Neural cell (in vitro differentiated cells): ENCODE data around the gene RBSN. TPM values are rescaled to one million over a fixed set of nuclear protein-coding genes. Genes with fewer than 3 reads are reported as not detected.

Source experiments
- H2AFZ ChIP-seq: fragments of 200-600, 300-800 bp; sonication (generic), shearing (Covaris generic); 2 replicates; pipeline ENCODE4 v1.6.0; 2014; ENCODE audit warnings: low read depth, mild to moderate bottlenecking, antibody characterized with exemption, low read length, moderate library complexity
- H3F3A ChIP-seq: fragments of 200-600 bp; shearing (Covaris generic); 2 replicates; pipeline ENCODE4 v1.6.1; 2016; ENCODE audit warnings: mild to moderate bottlenecking, moderate library complexity, mixed read lengths, antibody characterized with exemption, low read length; ENCODE audit not compliant: insufficient read depth, poor library complexity, severe bottlenecking
- H3K27ac ChIP-seq: fragments of 200-600, 300-800 bp; sonication (generic), shearing (Covaris generic); 2 replicates; pipeline ENCODE4 v1.5.1; 2014; ENCODE audit warnings: mild to moderate bottlenecking, low read length, moderate library complexity
- H3K27me3 ChIP-seq: fragments of 300-800, 200-600 bp; sonication (generic), shearing (Covaris generic); 2 replicates; pipeline ENCODE4 v1.6.0; 2014; ENCODE audit warnings: mild to moderate bottlenecking, low read depth, low read length, moderate library complexity; ENCODE audit not compliant: insufficient read depth
- H3K36me3 ChIP-seq: fragments of 300-800, 200-600 bp; sonication (generic), shearing (Covaris generic); 2 replicates; pipeline ENCODE4 v1.5.1; 2014; ENCODE audit warnings: mild to moderate bottlenecking, antibody characterized with exemption, low read length, moderate library complexity; ENCODE audit not compliant: insufficient read depth
- H3K4me2 ChIP-seq: fragments of 300-800, 200-600 bp; sonication (generic), shearing (Covaris generic); 2 replicates; pipeline ENCODE4 v1.6.0; 2014; ENCODE audit warnings: mild to moderate bottlenecking, low read length
- H3K4me3 ChIP-seq: fragments of 300-800, 200-600 bp; sonication (generic), shearing (Covaris generic); 2 replicates; pipeline ENCODE4 v1.5.1; 2014; ENCODE audit warnings: mild to moderate bottlenecking, low read length, moderate library complexity
- H3K79me2 ChIP-seq: fragments of 200-600 bp; shearing (Covaris generic); replicated peaks from 2 replicates; pipeline ENCODE4 v1.6.0; 2014; ENCODE audit warnings: mild to moderate bottlenecking, low read length, moderate library complexity; ENCODE audit not compliant: insufficient read depth
- H3K9ac ChIP-seq: fragments of 300-800, 200-600 bp; sonication (generic), shearing (Covaris generic); 2 replicates; pipeline ENCODE4 v1.6.1; 2016; ENCODE audit warnings: mild to moderate bottlenecking, low read length, mixed read lengths
- H3K9me2 ChIP-seq: fragments of 200-600 bp; shearing (Covaris generic); 2 replicates; pipeline ENCODE4 v1.6.1; 2016; ENCODE audit warnings: mild to moderate bottlenecking, low read length, mixed read lengths; ENCODE audit not compliant: insufficient read depth
- H3K9me3 ChIP-seq: fragments of 200-600, 300-800 bp; sonication (generic), shearing (Covaris generic); 2 replicates; pipeline ENCODE4 v1.6.1; 2016; ENCODE audit warnings: mild to moderate bottlenecking, mixed run types, low read length, moderate library complexity, mixed read lengths
- H4K20me1 ChIP-seq: fragments of 200-600 bp; shearing (Covaris generic); 2 replicates; pipeline ENCODE4 v1.6.1; 2016; ENCODE audit warnings: mild to moderate bottlenecking, mixed run types; ENCODE audit not compliant: insufficient read depth
- EP300 ChIP-seq: fragments of 450-650 bp; conservative IDR thresholded peaks from 2 replicates; pipeline ENCODE4 v1.6.1; 2014; ENCODE audit warnings: antibody characterized with exemption, mild to moderate bottlenecking, moderate library complexity; ENCODE audit not compliant: poor library complexity, severe bottlenecking
- EZH2 ChIP-seq: fragments of 200-600, 300-800 bp; shearing (Covaris generic), sonication (generic); IDR thresholded peaks from 2 replicates; pipeline ENCODE4 v1.6.1; 2014; ENCODE audit warnings: antibody characterized with exemption, low read length, borderline replicate concordance, mild to moderate bottlenecking; ENCODE audit not compliant: insufficient read depth, poor library complexity, severe bottlenecking
- MXI1 ChIP-seq: fragments of 450-650 bp; conservative IDR thresholded peaks from 2 replicates; pipeline ENCODE4 v1.6.1; 2014; ENCODE audit warnings: antibody characterized with exemption, mild to moderate bottlenecking; ENCODE audit not compliant: poor library complexity, severe bottlenecking
- POLR2AphosphoS5 ChIP-seq: IDR thresholded peaks from 2 replicates; pipeline ENCODE4 v1.6.1; 2012
- RAD21 ChIP-seq: fragments of 450-650 bp; conservative IDR thresholded peaks from 2 replicates; pipeline ENCODE4 v1.6.1; 2014; ENCODE audit warnings: antibody characterized with exemption, mild to moderate bottlenecking, moderate library complexity
- SMC3 ChIP-seq: fragments of 450-650 bp; conservative IDR thresholded peaks from 2 replicates; pipeline ENCODE4 v1.6.1; 2014; ENCODE audit warnings: antibody characterized with exemption, mild to moderate bottlenecking, moderate library complexity; ENCODE audit not compliant: poor library complexity
- TAF1 ChIP-seq: IDR thresholded peaks from 2 replicates; pipeline ENCODE4 v1.6.1; 2012; ENCODE audit warnings: low read depth
- polyA plus RNA-seq: library from polyadenylated mRNA; depleted of rRNA; stranded (reverse); fragments of >200 nt; gene quantifications from 2 replicates; pipeline ENCODE4 v1.2.3, GENCODE V29; 2014
- TF ChIP-seq, protein P1 (sequence below): fragments of 450-650 bp; IDR thresholded peaks from 2 replicates; pipeline ENCODE4 v1.5.1; 2014; ENCODE audit warnings: antibody characterized with exemption, mild to moderate bottlenecking, moderate library complexity; ENCODE audit not compliant: poor library complexity, severe bottlenecking
- TF ChIP-seq, protein P2 (sequence below): IDR thresholded peaks from 2 replicates; pipeline ENCODE4 v1.6.1; 2012; ENCODE audit warnings: borderline replicate concordance

Gene RBSN
- polyA plus RNA-seq, 1 donor from 2014 or later: 27.6 TPM

DNA sequence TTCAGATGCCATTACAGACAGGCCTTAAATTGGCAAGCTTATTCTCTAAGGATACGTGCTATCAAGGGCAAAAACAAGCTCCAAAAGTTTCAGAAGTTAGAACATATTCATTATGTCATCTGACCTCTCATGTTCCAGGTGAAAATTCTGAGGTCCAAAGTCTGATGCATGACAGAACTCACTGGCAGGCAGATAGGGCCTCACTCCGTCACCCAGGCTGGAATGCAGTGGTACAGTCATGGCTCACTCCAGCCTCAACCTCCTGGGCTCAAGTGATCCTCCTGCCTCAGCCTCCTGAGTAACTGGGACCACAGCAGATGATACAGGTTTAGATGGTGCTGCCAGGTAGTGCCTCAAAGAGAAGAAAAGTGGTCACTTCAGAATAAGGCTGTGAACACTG lies 49.4 kb downstream of the RBSN start:
- H3K36me3 ChIP-seq: no peaks in the 10 kb centered on the region
- no peak overlapping the region for H3K4me2 ChIP-seq
- H3F3A ChIP-seq: no peaks in the 10 kb centered on the region
- no peaks in the 10 kb centered on the region for H4K20me1 ChIP-seq
- no peaks in the 10 kb centered on the region for H3K9me2 ChIP-seq
- no peak overlapping the region for H3K9ac ChIP-seq
- no peak overlapping the region for H3K27ac ChIP-seq
- TF ChIP-seq, protein P1, sequence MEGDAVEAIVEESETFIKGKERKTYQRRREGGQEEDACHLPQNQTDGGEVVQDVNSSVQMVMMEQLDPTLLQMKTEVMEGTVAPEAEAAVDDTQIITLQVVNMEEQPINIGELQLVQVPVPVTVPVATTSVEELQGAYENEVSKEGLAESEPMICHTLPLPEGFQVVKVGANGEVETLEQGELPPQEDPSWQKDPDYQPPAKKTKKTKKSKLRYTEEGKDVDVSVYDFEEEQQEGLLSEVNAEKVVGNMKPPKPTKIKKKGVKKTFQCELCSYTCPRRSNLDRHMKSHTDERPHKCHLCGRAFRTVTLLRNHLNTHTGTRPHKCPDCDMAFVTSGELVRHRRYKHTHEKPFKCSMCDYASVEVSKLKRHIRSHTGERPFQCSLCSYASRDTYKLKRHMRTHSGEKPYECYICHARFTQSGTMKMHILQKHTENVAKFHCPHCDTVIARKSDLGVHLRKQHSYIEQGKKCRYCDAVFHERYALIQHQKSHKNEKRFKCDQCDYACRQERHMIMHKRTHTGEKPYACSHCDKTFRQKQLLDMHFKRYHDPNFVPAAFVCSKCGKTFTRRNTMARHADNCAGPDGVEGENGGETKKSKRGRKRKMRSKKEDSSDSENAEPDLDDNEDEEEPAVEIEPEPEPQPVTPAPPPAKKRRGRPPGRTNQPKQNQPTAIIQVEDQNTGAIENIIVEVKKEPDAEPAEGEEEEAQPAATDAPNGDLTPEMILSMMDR: no peak
- TF ChIP-seq EZH2 (no peak), POLR2AphosphoS5 (no peak), TAF1 (no peak), EP300 (no peak), RAD21 (no peak), MXI1 (no peak), SMC3 (no peak)
- TF ChIP-seq, protein P2, sequence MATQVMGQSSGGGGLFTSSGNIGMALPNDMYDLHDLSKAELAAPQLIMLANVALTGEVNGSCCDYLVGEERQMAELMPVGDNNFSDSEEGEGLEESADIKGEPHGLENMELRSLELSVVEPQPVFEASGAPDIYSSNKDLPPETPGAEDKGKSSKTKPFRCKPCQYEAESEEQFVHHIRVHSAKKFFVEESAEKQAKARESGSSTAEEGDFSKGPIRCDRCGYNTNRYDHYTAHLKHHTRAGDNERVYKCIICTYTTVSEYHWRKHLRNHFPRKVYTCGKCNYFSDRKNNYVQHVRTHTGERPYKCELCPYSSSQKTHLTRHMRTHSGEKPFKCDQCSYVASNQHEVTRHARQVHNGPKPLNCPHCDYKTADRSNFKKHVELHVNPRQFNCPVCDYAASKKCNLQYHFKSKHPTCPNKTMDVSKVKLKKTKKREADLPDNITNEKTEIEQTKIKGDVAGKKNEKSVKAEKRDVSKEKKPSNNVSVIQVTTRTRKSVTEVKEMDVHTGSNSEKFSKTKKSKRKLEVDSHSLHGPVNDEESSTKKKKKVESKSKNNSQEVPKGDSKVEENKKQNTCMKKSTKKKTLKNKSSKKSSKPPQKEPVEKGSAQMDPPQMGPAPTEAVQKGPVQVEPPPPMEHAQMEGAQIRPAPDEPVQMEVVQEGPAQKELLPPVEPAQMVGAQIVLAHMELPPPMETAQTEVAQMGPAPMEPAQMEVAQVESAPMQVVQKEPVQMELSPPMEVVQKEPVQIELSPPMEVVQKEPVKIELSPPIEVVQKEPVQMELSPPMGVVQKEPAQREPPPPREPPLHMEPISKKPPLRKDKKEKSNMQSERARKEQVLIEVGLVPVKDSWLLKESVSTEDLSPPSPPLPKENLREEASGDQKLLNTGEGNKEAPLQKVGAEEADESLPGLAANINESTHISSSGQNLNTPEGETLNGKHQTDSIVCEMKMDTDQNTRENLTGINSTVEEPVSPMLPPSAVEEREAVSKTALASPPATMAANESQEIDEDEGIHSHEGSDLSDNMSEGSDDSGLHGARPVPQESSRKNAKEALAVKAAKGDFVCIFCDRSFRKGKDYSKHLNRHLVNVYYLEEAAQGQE: no peak
- H3K27me3 ChIP-seq: no peaks in the 10 kb centered on the region
- no peak overlapping the region for H2AFZ ChIP-seq
- no peak overlapping the region for H3K4me3 ChIP-seq
- H3K79me2 ChIP-seq: no peaks in the 10 kb centered on the region
- H3K9me3 ChIP-seq: no peaks in the 10 kb centered on the region

- no peaks in the 10 kb centered on the region for H3K9me2 ChIP-seq
- H3K9ac ChIP-seq: no peak overlapping the region
- H3K9me3 ChIP-seq: no peaks in the 10 kb centered on the region
- no peak overlapping the region for H3K27ac ChIP-seq
- TF ChIP-seq EP300 (no peak), TAF1 (no peak), EZH2 (no peak), POLR2AphosphoS5 (no peak), SMC3 (no peak), RAD21 (no peak)
- TF ChIP-seq, protein P2: no peak
- H3F3A ChIP-seq: no peaks in the 10 kb centered on the region
- no peaks in the 10 kb centered on the region for H4K20me1 ChIP-seq
- H3K4me2 ChIP-seq: no peak overlapping the region
- H3K79me2 ChIP-seq: no peaks in the 10 kb centered on the region
- no peaks in the 10 kb centered on the region for H3K36me3 ChIP-seq
- no peaks in the 10 kb centered on the region for H3K27me3 ChIP-seq
- H2AFZ ChIP-seq: no peak overlapping the region
- H3K4me3 ChIP-seq: no peak overlapping the region
Measured at GRCh38 chr3:15045667-15046066, 53.3 kb downstream of the RBSN start.
